SK-N-SH (cell line): ENCODE results near the gene MAGEA9B. TPM values are rescaled to one million over a fixed set of nuclear protein-coding genes. Genes with fewer than 3 reads are reported as not detected.
"Not testable (repeated sequence)": the region's sequence is repeated elsewhere in the genome, so short reads cannot be mapped to it uniquely, and the experiment has no call there.

Source experiments
- CTCF ChIA-PET: fragments of 300-600, 350-600 bp; formaldehyde crosslinking; extraction: SDS; loops from one replicate; lab custom pipeline; 2021; lab: Yijun Ruan, JAX
- POLR2A ChIA-PET: fragments of 350-600 bp; sonication (Branson Sonifier 250); formaldehyde crosslinking; extraction: SDS; loops from one replicate; lab custom pipeline; 2020; ENCODE audit warnings: antibody characterized with exemption, inconsistent platforms; lab: Yijun Ruan, JAX
- DNase-seq: peaks from one replicate; pipeline ENCODE4 v3.0.0; 2012
- H2AFZ ChIP-seq: fragments of 200-600 bp; sonication (generic); 2 replicates; pipeline ENCODE4 v1.8.1; 2016; ENCODE audit warnings: antibody characterized with exemption, mild to moderate bottlenecking, low read depth
- H3F3A ChIP-seq: fragments of 200-600 bp; sonication (generic); replicated peaks from 2 replicates; pipeline ENCODE3; 2016; ENCODE audit warnings: antibody characterized with exemption, mild to moderate bottlenecking; ENCODE audit not compliant: insufficient read depth
- H3K27ac ChIP-seq, 2 experiments: fragments of 200-500 bp in 1 of 2; fragments of 200-600 bp in 1 of 2; sonication (Bioruptor generic) in 1 of 2; sonication (generic), shearing (Covaris generic) in 1 of 2; 2 replicates each; pipeline versions ENCODE4 v1.5.1 to v1.6.1; 2014 to 2016; ENCODE audit warnings: low read depth in 2 of 2, inconsistent platforms in 1 of 2, low read length in 1 of 2, mild to moderate bottlenecking in 1 of 2, mixed read lengths in 1 of 2
- H3K27me3 ChIP-seq: fragments of 200-600 bp; sonication (generic), shearing (Covaris generic); 2 replicates; pipeline ENCODE4 v1.6.1; 2016; ENCODE audit warnings: mixed run types; ENCODE audit not compliant: insufficient read depth
- H3K36me3 ChIP-seq, 2 experiments: fragments of 200-500 bp in 1 of 2; fragments of 200-600 bp in 1 of 2; sonication (Bioruptor generic) in 1 of 2; sonication (generic) in 1 of 2; replicated peaks in 1 of 2; 2 replicates each; pipeline versions ENCODE3 to v1.5.1; 2014 to 2016; ENCODE audit warnings: low read length in 1 of 2, mild to moderate bottlenecking in 1 of 2; ENCODE audit not compliant: insufficient read depth in 2 of 2, control insufficient read depth in 1 of 2
- H3K4me1 ChIP-seq, 2 experiments: fragments of 200-500 bp in 1 of 2; fragments of 200-600 bp in 1 of 2; sonication (Bioruptor generic) in 1 of 2; sonication (generic), shearing (Covaris generic) in 1 of 2; 2 replicates each; pipeline versions ENCODE4 v1.5.1 to v1.6.1; 2014 to 2016; ENCODE audit warnings: low read depth in 1 of 2, low read length in 1 of 2, mixed run types in 1 of 2; ENCODE audit not compliant: insufficient read depth in 2 of 2, control insufficient read depth in 1 of 2
- H3K4me2 ChIP-seq: fragments of 200-600 bp; sonication (generic), shearing (Covaris generic); 2 replicates; pipeline ENCODE4 v1.6.1; 2017; ENCODE audit warnings: mixed run types
- H3K4me3 ChIP-seq, 2 experiments: fragments of 200-500 bp in 1 of 2; fragments of 200-600 bp in 1 of 2; sonication (Bioruptor generic) in 1 of 2; sonication (generic), shearing (Covaris generic) in 1 of 2; 2 replicates each; pipeline versions ENCODE4 v1.5.1 to v1.8.1; 2014 to 2016; ENCODE audit warnings: low read depth in 2 of 2, inconsistent platforms in 1 of 2, low read length in 1 of 2, mild to moderate bottlenecking in 1 of 2, mixed read lengths in 1 of 2, moderate library complexity in 1 of 2
- H3K79me2 ChIP-seq: fragments of 200-600 bp; sonication (generic); 2 replicates; pipeline ENCODE4 v1.8.1; 2017; ENCODE audit warnings: mild to moderate bottlenecking; ENCODE audit not compliant: insufficient read depth
- H3K9ac ChIP-seq: fragments of 200-600 bp; sonication (generic); 2 replicates; pipeline ENCODE4 v1.6.1; 2017; ENCODE audit warnings: mixed run types
- H3K9me2 ChIP-seq: fragments of 200-600 bp; sonication (generic); 2 replicates; pipeline ENCODE4 v1.6.1; 2017; ENCODE audit warnings: mixed run types
- H3K9me3 ChIP-seq: fragments of 200-600 bp; sonication (generic); 2 replicates; pipeline ENCODE4 v1.6.1; 2017; ENCODE audit warnings: mixed run types, mild to moderate bottlenecking, moderate library complexity
- H4K20me1 ChIP-seq: fragments of 200-600 bp; sonication (generic); 2 replicates; pipeline ENCODE4 v1.6.1; 2017; ENCODE audit warnings: mild to moderate bottlenecking, mixed run types; ENCODE audit not compliant: insufficient read depth
- CHD2 ChIP-seq: fragments of 150-350 bp; IDR thresholded peaks from 2 replicates; pipeline ENCODE4 v1.6.1; 2018; ENCODE audit warnings: low read length; ENCODE audit not compliant: partially characterized antibody
- FOSL2 ChIP-seq: IDR thresholded peaks from 2 replicates; pipeline ENCODE4 v1.4.0; 2012; ENCODE audit warnings: low read depth, mild to moderate bottlenecking, moderate library complexity, borderline replicate concordance
- FOXJ3 ChIP-seq: sonication (generic); formaldehyde crosslinking; IDR thresholded peaks from 2 replicates; pipeline ENCODE4 v1.5.1; 2020; ENCODE audit warnings: mild to moderate bottlenecking, missing genetic modification reagents
- GABPA ChIP-seq: IDR thresholded peaks from 2 replicates; pipeline ENCODE4 v1.4.0; 2012; ENCODE audit warnings: low read depth, mild to moderate bottlenecking
- MEF2A ChIP-seq: IDR thresholded peaks from 2 replicates; pipeline ENCODE4 v1.4.0; 2012; ENCODE audit warnings: low read depth, borderline replicate concordance
- MXI1 ChIP-seq: IDR thresholded peaks from 2 replicates; pipeline ENCODE4 v1.6.1; 2012; ENCODE audit warnings: mild to moderate bottlenecking, low read depth, low read length, improper control_type of control experiment
- NFIC ChIP-seq: IDR thresholded peaks from 2 replicates; pipeline ENCODE4 v1.4.0; 2012; ENCODE audit warnings: borderline replicate concordance
- NRF1 ChIP-seq: IDR thresholded peaks from 2 replicates; pipeline ENCODE4 v1.6.1; 2012; ENCODE audit warnings: low read depth, mild to moderate bottlenecking, low read length
- PBX3 ChIP-seq: IDR thresholded peaks from 2 replicates; pipeline ENCODE4; 2012
- RAD21 ChIP-seq: IDR thresholded peaks from 2 replicates; pipeline ENCODE4 v1.6.1; 2012; ENCODE audit warnings: mild to moderate bottlenecking, low read length
- REST ChIP-seq: IDR thresholded peaks from 2 replicates; pipeline ENCODE4 v1.6.1; 2012; ENCODE audit warnings: mild to moderate bottlenecking, low read depth, low read length, moderate library complexity
- RFX5 ChIP-seq: IDR thresholded peaks from 2 replicates; pipeline ENCODE4 v1.6.1; 2012; ENCODE audit warnings: mild to moderate bottlenecking, improper control_type of control experiment, low read length
- SIN3A ChIP-seq: IDR thresholded peaks from 2 replicates; pipeline ENCODE4 v1.6.1; 2012; ENCODE audit warnings: low read depth, mild to moderate bottlenecking, low read length, moderate library complexity, borderline replicate concordance
- TAF1 ChIP-seq: IDR thresholded peaks from 2 replicates; pipeline ENCODE4 v1.6.1; 2012; ENCODE audit warnings: low read depth, mild to moderate bottlenecking, low read length, moderate library complexity, borderline replicate concordance
- TEAD4 ChIP-seq: IDR thresholded peaks from 2 replicates; pipeline ENCODE4 v1.4.0; 2012; ENCODE audit warnings: mild to moderate bottlenecking, borderline replicate concordance; ENCODE audit not compliant: insufficient read depth
- USF2 ChIP-seq: fragments of 150-350 bp; IDR thresholded peaks from 2 replicates; pipeline ENCODE4 v1.6.1; 2017; ENCODE audit warnings: antibody characterized with exemption, low read length, low read depth, borderline replicate concordance
- YY1 ChIP-seq: IDR thresholded peaks from 2 replicates; pipeline ENCODE4 v1.4.0; 2012; ENCODE audit warnings: low read depth, mild to moderate bottlenecking
- WGBS: methylation state at CpG from one replicate; pipeline ENCODE4 v1.1.6; 2017; ENCODE audit warnings: low lambda C conversion rate; 5-methylcytosine and 5-hydroxymethylcytosine counted together
- polyA plus RNA-seq, 3 experiments: library from polyadenylated mRNA; depleted of rRNA; stranded (reverse); fragments of >200 nt; gene quantifications; 2 replicates each; pipeline ENCODE4 v1.2.3, GENCODE V29; 2012
- TF ChIP-seq, protein P1 (sequence below): IDR thresholded peaks from 2 replicates; pipeline ENCODE4 v1.4.0; 2012; ENCODE audit warnings: low read depth
- TF ChIP-seq, protein P2 (sequence below): IDR thresholded peaks from 2 replicates; pipeline ENCODE4 v1.4.0; 2012; ENCODE audit warnings: low read depth, borderline replicate concordance

MAGEA9B gene
- polyA plus RNA-seq, 1 of the 3 experiments (the other 2 are of a cell fraction), result 0.38 TPM

- Histone ChIP-seq H3K36me3 (no peaks in the 10 kb centered on the region), H3K27ac (no peak overlapping the region), H3K9ac (no peak overlapping the region), H2AFZ (no peak overlapping the region), H3K4me2 (no peak overlapping the region), H3F3A (no peaks in the 10 kb centered on the region), H3K79me2 (no peaks in the 10 kb centered on the region), H4K20me1 (no peaks in the 10 kb centered on the region), H3K9me2 (no peaks in the 10 kb centered on the region), H3K4me3 (no peak overlapping the region), H3K4me1 (no peaks in the 10 kb centered on the region), H3K9me3 (no peaks in the 10 kb centered on the region), H3K27me3 (peaks cover 8% of the 10 kb centered on the region; the same call in 1 of the 2 replicates)
- ChIA-PET POLR2A (no interaction called here), CTCF (no interaction called here)
- no peak for DNase-seq
- 18% methylated on average over 4 of the region's 4 CpGs for WGBS
- TF ChIP-seq TEAD4, result no peak
- TF ChIP-seq PBX3, result no peak
- TF ChIP-seq RFX5, result no peak
- TF ChIP-seq, protein P1, sequence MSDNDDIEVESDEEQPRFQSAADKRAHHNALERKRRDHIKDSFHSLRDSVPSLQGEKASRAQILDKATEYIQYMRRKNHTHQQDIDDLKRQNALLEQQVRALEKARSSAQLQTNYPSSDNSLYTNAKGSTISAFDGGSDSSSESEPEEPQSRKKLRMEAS, result no peak
- TF ChIP-seq YY1, result no peak
- TF ChIP-seq USF2, result no peak
- TF ChIP-seq REST, result no peak
- TF ChIP-seq RAD21, result no peak
- no peak for TF ChIP-seq MEF2A
- TF ChIP-seq MXI1, result no peak
- no peak for TF ChIP-seq GABPA
- no peak for TF ChIP-seq SIN3A
- no peak for TF ChIP-seq NRF1
- TF ChIP-seq, protein P2, sequence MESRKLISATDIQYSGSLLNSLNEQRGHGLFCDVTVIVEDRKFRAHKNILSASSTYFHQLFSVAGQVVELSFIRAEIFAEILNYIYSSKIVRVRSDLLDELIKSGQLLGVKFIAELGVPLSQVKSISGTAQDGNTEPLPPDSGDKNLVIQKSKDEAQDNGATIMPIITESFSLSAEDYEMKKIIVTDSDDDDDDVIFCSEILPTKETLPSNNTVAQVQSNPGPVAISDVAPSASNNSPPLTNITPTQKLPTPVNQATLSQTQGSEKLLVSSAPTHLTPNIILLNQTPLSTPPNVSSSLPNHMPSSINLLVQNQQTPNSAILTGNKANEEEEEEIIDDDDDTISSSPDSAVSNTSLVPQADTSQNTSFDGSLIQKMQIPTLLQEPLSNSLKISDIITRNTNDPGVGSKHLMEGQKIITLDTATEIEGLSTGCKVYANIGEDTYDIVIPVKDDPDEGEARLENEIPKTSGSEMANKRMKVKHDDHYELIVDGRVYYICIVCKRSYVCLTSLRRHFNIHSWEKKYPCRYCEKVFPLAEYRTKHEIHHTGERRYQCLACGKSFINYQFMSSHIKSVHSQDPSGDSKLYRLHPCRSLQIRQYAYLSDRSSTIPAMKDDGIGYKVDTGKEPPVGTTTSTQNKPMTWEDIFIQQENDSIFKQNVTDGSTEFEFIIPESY, result no peak
- TF ChIP-seq CHD2, result no peak
- TF ChIP-seq FOXJ3, result no peak
- no peak for TF ChIP-seq NFIC
- TF ChIP-seq TAF1, result no peak
- no peak for TF ChIP-seq FOSL2
Measured at GRCh38 chrX:149563359-149563758, 23.9 kb downstream of the MAGEA9B start.

- H3K4me1 ChIP-seq, H4K20me1 ChIP-seq, H3K27me3 ChIP-seq, DNase-seq, H3K9me3 ChIP-seq, H3K4me2 ChIP-seq, H3K9me2 ChIP-seq, POLR2A ChIA-PET, H3K4me3 ChIP-seq, H3K9ac ChIP-seq, H3F3A ChIP-seq, H3K27ac ChIP-seq, H3K79me2 ChIP-seq, H2AFZ ChIP-seq, CTCF ChIA-PET, H3K36me3 ChIP-seq: not testable (repeated sequence)
- WGBS, result no CpG with 5 or more reads among the region's 4 CpGs
Measured at GRCh38 chrX:149555251-149555650, 32.0 kb downstream of the MAGEA9B start.

- CTCF ChIA-PET, DNase-seq, POLR2A ChIA-PET: not testable (repeated sequence)
Measured at GRCh38 chrX:149551939-149552248, 35.4 kb downstream of the MAGEA9B start.

More at GRCh38 chrX:149551939-149552248, 35.4 kb downstream of the MAGEA9B start:
- not testable (repeated sequence) for H3K4me1 ChIP-seq, H3K4me2 ChIP-seq, H3K27ac ChIP-seq, H3K9ac ChIP-seq, H3K36me3 ChIP-seq, H3K4me3 ChIP-seq, H2AFZ ChIP-seq, H3K27me3 ChIP-seq, H3K79me2 ChIP-seq, H4K20me1 ChIP-seq, H3F3A ChIP-seq, H3K9me2 ChIP-seq, H3K9me3 ChIP-seq
- WGBS, result 40% methylated on average over 2 of the region's 6 CpGs
